ENCODE data around the gene SLC7A14.

The SLC7A14 gene

DNA sequence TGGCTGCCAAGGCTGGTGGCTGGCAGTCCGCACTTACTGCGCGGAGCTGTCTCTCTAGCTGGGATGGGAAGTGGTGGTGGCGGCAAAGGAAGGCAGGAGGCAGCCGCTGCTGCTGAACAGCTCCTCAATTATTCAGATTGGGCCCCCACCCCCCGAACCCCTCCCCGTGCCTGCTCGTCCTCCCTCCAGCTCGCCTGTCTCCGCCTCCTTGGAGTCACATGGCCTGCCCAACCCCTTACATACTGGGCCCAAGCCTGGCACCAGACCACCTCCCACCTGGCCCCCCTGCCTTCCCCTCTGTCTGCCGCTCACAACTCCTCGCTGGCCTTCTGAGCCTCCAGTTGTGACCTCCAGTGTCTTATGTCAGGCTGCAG is at the start of gene SLC7A14:
Gene SLC7A14 (minus strand): TSS at position 139 of the 374 bp plus-strand sequence. CDS start 59,139 bp downstream, outside the sequence.
- DNase-seq = no peak

- DNase-seq = no peak
Observed at GRCh38 chr3:170635385-170635735, 49.5 kb upstream of the SLC7A14 start.

DNA sequence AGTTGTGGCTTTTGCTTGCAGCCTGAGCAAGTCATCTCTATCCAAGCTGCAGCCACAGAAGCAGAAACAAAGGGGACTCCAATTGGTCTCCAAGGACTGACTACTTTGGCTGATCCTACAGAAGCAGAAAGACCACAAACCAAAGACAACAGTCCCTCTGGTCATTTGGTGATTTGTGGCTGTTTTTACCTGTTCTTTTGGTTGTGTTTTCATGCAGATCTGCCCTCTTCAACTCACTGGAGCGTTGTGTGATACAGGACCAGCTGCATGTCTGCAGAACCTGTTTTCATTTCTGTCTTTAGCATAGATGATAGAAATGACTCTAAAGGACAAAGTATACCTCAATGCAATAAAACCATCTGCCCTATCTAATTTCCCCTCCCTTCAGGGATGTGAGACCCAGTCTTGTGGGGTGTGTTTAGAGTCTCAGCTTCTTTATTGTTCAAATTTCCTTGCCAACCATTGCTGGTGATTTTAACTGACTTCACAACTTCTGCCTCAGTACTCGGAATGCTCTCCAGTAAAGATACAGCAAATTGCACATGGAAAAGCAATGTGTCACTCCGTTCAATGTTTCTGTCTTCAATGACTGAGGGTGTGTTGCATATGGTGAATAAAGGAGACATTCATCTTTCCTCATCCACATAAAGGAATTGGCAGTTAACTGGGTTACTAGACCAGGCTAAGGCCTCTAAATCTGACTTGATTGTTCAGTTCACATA is 48.9 kb upstream of the SLC7A14 start:
- peak; percentile 60 for DNase-seq

- DNase-seq = no peak
Observed at GRCh38 chr3:170633573-170633972, 47.7 kb upstream of the SLC7A14 start.

- peak; percentile 71 for DNase-seq
Observed at GRCh38 chr3:170632780-170633179, 46.9 kb upstream of the SLC7A14 start.

DNA sequence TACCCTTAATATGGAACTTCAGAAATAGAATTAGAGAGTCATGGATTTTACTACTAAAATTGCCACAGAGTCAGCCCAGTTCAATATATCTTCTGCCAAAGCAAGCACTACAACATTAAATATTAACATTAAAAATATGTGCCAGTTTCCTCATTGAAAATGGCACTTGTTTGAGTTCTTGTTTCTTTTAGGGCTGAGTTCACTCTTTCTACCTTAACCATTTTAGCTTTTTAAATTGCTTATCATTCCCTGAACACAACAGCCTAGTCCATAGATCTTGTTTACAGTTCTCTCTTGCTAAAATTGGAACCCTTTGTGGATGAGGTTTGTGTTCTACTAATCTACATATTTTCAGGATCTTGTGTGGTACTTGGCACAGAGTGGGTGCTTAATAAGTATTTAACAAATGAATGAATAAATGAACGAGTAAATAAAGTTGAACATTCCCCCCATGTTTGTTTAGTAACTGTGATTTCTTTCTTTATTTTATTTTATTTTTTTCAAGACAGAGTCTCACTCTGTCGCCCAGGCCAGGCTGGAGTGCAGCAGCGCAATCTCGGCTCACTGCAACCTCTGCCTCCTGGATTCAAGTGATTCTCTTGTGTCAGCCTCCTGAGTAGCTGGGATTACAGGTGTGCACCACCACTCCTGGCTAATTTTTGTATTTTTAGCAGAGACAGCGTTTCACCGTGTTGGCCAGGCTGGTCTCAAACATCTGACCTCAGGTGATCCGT is 46.0 kb upstream of the SLC7A14 start:
- no peak for DNase-seq

- DNase-seq = no peak
Observed at GRCh38 chr3:170623524-170623923, 37.6 kb upstream of the SLC7A14 start.

- DNase-seq = no peak
Observed at GRCh38 chr3:170622369-170623159, 36.7 kb upstream of the SLC7A14 start.

DNA sequence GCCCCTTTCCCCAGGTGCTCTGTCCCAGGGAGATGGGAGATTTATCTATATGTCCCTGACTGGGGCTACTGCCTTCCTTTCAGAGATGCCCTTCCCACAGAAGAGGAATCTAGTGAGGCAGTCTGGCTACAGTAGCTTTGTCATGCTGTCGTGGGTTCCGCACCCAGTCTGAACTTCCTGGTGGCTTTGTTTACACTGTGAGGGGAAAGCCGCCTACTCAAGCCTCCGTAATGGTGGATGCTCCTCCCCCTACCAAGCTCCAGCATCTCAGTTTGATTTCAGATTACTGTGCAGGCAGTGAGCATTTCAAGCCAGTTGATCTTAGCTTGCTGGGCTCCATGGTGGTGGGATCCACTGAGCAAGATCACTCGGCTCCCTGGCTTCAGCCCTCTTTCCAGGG is 35.4 kb upstream of the SLC7A14 start:
- DNase-seq = no peak

- no peak for DNase-seq
Observed at GRCh38 chr3:170614214-170614966, 28.5 kb upstream of the SLC7A14 start.

DNA sequence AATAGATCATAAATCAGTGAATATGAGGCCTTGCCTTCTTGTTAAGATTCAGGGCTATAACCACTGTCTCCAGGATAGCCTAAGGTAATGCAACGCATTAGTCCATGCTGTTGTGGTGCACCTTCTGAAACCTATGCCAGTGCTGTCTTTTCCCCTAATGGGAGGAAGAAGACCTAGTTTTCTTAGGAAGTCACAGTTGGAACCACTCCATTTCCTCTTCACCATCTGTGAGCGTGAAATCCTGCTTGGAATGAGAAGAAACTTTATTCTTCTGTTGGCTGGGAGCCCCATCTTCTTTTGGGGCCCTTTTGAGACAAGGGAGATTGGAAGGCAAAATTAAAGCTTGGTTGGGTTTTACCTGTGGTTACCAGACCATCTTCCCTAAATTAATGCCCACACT is 25.9 kb upstream of the SLC7A14 start:
- DNase-seq = no peak

DNA sequence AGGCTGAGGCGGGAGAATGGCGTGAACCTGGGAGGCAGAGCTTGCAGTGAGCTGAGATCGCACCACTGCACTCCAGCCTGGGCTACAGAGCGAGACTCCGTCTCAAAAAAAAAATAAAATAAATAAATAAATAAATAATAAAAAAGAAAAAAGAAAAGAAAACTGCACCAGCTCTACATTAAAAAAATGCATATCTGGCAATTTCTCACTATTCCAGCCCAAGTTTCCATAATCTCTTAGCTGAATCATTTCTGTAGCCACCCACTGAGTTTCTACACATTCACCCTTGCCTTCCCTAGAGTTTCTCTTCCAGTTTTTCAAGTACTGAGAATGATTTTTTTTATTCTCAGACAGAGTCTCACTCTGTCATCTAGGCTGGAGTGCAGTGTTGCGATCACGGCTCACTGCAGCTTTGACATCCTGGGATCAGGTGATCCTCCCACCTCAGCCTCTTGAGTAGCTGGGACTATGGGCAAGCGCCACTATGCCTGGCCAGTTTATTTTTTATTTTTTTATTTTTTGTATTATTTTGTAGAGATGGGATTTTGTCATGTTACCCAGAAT is 24.5 kb upstream of the SLC7A14 start:
- DNase-seq = no peak

GRCh38 chr3:170608475-170608874 is 22.6 kb upstream of the SLC7A14 start:
- DNase-seq = no peak

DNA sequence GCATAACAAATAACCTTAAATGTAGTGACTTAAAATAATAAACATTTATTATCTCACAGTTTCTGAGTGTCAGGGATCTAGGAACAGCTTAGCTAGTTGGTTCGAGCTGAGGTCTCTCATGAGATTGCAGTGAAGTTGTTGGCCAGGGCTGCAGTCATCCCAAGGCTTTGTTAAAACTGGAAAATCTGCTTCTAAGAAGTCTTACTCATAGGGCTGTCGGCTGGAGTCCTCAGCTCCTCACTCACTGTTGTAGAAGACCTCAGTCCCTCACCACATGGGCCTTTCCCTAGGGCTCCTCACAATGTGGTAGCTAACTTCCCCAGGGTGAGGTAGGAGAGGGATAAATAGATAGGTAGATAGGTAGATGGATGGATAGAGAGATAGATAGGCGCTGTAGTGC is 20.8 kb upstream of the SLC7A14 start:
- no peak for DNase-seq

DNA sequence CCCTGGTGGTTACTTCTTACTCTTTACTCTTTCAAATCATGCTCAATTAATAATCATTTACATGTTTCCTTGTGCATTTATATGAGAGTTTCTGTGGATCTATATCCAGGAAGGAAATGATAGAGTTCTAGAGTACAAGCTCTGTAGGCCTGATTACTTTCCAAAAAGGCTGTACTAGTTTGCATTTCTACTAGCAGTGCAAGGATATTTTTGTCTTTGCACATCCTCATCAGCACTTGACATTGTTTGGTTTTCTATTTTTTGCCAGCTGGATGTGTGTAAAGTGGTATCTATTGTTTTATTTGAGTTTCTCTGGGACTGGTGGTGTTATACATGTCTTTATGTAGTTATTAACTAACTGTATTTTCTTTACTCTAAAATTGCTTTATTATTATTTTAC is 19.6 kb upstream of the SLC7A14 start:
- no peak for DNase-seq

GRCh38 chr3:170603770-170604510 is 18.1 kb upstream of the SLC7A14 start:
- DNase-seq = no peak

DNA sequence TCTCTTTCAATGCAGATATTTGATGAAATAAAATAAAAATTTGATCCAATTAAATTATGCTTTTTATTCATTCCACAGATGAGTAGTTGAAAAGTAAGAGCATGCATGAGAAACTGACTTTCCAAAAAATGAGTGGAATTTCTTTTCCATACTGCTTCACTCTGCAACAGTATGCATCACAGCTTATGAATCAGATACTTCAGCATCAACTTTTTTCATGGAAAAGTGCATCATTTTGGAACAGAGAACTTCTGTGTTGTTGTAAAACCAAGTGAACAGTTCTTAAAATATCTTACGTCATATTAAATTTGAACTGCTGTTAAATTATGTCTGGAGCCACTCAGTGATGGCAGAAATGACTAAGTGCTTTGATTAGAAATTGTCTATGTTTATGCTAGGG is 16.7 kb upstream of the SLC7A14 start:
- no peak for DNase-seq

DNA sequence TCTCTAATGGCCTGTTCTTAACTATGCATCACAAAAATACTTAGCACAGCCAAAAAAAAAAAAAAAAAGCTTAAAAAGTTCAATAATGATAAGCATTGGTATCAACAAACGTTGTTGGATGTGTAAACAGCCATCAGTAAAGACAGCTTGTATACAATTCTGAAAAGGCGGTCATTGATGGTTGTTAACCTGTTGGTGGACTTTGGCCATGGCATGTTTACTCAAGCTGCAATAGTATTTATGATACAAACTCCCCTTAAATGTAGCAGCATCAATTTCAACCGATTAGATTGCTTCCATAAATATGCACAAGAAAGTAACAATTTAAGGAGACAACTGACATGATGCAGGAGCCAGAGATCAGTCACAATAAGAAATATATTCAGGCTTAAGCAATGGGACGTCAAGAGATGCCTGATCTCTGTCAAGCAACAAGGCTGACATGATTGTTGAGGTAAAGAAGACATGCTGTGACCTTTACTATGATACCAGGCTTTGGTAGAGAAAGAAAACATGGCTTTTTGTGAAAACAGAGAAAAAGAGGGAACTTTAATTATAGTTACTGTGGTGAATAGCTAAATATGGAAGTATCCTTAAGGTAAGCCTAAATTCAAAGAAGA is 14.2 kb upstream of the SLC7A14 start:
- no peak for DNase-seq

- DNase-seq = no peak
Observed at GRCh38 chr3:170599091-170599490, 13.2 kb upstream of the SLC7A14 start.

- no peak for DNase-seq
Observed at GRCh38 chr3:170598091-170598502, 12.2 kb upstream of the SLC7A14 start.

GRCh38 chr3:170594528-170594927 is 8.7 kb upstream of the SLC7A14 start:
- no peak for DNase-seq

- DNase-seq = no peak
Observed at GRCh38 chr3:170593634-170594033, 7.8 kb upstream of the SLC7A14 start.

Data from activated CD4-positive, alpha-beta T cell treated with anti-CD3 and anti-CD28 coated beads, Interleukin-2, amount 50 U/mL, for 16 hours (primary cell).